SIG-M5 treated with dmso at 0.1 percent for 504 hours (cell line): Measurements from ENCODE around the gene TTC28.
A peak's percentile ranks its signal among the peaks of the same experiment; 100 is the strongest.
"Not testable (repeated sequence)": the region's sequence is repeated elsewhere in the genome, so short reads cannot be mapped to it uniquely, and the experiment has no call there.

Source experiments
- DNase-seq: peaks from one replicate; lab custom pipeline; 2025; ENCODE audit not compliant: unreplicated experiment; lab: John Stamatoyannopoulos, UW

TTC28 gene

DNA sequence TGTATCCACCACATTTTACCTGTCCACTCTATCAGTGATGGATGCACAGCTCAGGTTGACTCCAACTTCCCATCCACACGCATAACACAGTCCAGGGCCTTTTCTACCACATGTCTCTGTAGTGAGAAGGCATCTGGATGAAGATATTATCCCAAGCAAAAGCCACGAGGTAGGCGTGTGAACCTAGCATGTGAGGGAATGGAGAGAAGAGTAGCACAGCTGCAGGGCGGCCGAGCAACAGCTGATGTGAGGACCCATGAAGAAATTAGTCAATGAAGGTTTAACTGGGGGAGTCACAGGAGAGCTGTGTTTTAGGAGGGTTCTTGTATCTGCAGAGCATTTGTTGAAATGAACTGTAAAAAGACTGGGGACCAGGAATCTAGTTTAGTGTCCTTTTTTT is 616.0 kb downstream of the TTC28 start:
- no peak for DNase-seq

DNA sequence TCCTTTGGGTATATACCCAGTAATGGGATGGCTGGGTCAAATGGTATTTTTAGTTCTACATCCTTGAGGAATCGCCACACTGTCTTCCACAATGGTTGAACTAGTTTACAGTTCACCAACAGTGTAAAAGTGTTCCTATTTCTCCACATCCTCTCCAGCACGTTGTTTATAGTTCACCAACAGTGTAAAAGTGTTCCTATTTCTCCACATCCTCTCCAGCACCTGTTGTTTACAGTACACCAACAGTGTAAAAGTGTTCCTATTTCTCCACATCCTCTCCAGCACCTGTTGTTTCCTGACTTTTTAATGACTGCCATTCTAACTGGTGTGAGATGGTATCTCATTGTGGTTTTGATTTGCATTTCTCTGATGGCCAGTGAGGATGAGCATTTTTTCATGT is 619.0 kb downstream of the TTC28 start:
- not testable (repeated sequence) for DNase-seq

DNA sequence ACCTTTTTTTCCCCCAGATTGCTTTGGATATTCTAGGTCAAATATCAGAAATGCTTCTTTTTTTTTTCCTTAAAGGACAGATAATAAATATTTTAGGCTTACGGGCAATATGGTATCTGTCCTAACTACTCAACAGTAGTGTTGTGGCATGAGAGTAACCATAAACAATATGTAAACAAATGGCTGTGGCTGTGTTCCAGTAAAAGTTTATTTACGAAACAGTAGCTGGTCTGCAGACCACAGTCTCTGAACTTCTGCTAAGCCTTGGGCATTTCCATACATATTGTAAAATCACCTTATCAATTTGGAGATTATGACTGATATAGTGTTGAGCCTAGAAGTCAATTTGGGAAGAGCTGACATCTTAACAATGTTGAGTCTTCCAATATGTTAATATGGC is 621.6 kb downstream of the TTC28 start:
- no peak for DNase-seq

DNA sequence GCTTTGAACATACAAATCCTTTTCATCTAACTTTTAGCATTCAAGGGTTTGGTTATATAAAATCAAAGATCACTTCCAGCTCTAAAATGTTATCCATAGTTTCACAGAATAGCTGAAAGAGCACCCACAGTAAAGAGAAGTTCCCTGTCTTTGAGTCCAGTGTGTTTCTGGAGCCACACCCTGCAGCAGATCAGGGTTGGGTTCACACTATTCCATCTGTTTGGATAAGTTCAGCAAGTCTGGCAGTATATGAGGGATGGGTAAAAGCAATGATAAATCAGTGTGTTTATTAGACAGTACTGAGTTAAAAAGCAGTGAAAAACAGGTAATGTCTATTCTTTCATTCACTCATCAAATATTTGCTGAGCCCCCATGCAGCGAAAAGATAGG is 624.8 kb downstream of the TTC28 start:
- no peak for DNase-seq

DNA sequence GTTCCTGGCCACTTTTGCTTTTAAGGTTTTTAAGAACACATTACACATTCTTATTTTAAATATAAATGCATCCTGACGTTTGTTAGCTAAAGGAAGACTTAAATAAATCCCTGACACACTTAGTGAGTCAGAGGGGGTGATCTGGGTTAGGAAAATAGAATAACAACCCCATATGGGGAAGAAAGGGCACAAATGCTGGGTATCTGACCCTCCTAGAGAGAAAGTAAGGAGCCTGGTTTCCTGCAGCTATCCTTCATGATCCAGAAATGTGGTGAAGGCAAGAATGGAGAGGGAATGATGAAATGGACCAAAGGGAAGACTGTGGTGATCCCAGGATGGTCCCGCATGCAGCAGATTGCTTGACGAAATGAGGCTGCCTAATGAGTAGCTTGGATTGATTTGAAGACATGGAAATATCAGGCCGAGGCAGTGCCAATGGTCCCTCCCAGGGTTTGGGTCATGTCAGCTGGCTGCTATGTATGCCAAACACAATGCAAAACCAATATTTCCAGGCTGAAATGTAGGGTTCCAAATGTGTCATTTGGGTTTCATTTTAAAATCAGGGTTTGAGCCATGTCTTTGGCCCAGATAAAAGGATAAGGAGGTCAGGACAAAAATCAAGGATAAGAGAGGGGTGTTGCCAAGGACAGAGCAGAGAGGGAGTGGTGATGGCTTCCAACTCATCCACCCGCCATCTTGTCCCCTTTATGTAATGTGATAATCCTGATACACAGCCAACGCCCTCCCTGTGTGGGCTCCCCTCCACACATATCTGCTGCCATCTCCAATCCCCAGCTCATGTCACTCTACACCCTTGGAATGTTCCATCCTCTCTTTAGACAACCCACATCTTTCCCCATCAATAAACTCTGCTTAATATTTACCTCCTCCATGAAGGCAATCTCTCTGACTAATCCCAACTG is 625.5 kb downstream of the TTC28 start:
- no peak for DNase-seq

DNA sequence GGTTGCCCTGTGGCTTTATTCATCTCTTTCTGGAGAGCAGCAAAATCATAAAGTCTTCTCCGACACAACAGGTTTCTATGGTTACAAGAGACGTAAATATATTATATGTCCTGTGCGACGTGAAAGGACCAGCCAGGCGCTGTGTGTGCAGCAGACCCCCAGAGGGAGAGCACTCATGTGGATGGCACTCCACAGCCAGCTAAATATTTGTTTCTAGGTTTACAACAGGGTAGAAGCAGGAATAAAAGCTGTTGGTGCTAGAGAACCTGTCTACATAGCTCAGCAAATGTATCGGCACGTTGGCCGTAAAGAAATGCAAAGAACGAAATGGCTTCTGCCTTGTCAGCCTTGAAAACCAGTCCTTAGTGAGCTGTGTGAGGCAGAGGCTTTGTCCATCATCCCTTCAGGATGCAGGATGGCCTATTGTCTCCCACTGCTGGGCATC is 626.8 kb downstream of the TTC28 start:
- DNase-seq: no peak

DNA sequence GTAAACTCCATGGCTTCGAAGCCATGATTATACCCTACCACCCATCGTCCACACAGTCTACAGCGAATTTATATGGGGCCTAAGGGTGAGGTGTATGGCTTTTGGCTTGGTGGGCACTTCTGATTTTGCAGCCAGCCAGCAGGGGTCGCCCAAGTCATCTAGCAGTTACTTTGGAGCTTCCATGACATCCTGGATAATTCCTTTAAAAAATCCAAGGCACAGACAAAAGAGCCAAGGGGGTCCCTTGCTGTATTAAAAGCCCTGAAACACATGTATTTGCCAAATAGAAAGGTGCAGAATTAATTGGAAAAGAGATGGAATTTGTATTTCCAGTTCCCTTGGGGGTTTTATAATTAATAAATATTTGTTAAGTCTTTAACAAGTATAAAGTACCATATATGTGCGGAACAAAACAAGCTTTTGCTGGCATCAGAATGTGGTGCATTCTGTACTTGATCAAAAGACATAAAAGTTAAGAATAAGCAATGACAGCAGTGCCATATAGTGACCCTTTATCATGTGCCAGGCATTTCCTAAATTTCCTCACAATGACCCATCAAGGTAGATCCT is 627.8 kb downstream of the TTC28 start:
- DNase-seq: peak; percentile 15

DNA sequence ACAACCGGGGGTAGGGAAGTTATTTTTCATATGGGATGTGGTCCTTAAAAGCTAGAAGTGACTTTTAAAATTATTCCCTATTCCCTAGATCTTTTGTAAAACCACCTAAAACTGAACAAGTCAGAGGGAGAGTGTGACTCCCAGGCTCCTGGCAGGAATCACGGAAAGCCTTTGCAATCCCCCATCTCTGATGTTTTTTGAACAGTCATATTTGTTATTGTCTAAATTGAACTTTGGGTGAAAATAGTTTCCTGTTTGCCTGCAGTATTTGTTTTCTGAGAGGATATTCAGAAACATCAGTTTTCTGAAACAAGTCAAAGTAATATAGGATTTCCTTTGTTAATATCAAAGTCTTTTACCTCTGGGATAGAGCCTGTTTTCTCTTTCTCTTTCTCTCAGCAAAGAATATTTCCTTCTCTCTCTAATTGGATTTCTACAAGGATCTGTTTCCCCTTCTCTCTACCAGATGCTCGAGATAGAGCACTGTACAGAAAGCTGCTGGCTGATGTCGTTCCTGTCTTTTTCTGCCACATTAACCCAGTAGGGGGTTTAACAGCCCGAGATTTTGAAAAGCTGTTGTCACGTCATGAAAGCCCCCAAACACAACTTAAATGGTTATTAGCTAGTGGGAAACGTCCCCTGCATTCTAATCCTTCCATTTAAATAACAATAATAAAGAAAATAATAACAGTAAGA is 628.4 kb downstream of the TTC28 start:
- no peak for DNase-seq

DNA sequence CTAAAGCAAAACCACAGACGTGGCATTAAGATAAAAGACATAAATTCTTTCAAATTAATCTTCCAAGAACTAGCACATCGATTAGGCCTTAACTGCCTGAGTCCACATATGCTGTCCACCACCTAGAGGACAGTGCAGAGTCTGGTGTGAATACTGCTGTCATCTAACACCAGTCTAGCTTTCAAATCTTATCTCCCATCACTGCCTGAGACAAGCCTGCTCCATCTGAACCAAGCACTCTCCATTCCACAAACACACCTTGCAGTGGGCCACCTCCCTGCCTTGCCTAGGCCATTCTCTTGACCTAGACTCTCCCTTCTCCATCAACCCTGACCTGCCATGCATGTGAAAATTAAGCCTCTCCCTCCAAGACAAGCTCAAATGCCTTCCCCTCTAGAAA is 631.1 kb downstream of the TTC28 start:
- no peak for DNase-seq

DNA sequence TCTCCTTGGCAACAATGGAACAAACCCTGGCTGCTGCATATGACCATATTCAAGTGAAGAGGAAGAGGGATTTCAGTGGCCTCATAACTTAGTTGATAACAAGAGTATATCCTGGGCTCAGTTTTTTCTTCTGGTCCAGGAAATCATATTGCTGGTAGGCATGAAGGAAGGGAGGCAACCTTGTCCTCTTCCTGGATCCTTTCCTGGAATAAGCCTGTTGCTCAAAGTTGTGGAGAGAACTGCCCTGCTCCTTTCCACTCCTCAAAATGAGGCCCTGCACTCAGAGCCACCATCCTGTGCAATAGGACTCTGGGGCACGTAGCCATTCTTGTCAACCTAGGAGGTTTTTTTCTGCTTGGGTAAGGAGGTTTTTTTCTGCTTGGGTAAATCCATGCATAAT is 631.9 kb downstream of the TTC28 start:
- no peak for DNase-seq

DNA sequence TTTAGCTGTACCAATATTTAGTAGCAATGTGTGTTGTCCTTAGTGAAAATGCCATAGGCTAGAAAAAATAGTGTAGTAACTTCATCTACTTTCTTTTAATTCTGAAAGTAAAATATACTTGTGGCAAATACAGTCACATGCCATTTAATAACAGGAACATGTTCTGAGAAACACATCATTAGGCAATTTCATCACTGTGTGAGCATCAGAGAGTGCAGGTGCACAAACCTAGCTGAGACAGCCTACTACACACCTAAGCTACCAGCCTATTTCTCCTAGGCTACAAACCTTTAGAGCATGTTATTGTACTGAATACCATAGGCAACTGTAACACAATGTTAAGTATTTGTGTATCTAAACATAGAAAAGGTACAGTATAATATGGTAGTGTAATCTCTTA is 633.5 kb downstream of the TTC28 start:
- DNase-seq: no peak

DNA sequence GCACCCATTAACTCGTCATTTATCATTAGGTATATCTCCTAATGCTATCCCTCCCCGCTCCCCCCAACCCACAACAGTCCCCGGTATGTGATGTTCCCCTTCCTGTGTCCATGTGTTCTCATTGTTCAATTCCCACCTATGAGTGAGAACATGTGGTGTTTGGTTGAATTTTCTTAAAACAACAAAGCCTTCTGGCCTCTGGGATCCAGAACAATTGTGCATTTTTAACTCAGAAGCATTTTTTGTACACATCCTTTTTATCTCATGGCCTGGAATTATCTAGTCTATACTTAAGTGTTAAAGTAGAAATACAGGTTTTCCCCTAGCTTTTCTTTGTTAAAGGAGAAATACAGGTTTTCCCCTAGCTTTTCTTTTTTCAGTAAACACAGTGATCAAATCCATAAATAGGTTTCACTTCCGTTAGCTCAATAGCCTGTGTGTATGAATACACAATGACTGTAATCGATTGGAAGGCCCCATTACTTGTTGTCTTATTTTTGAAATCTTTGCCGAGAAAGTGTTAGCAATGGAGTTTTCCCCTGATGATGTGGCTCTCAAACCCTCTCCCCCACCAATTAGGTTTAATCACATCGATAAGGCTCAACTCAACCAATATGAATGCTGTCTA is 635.0 kb downstream of the TTC28 start:
- no peak for DNase-seq

DNA sequence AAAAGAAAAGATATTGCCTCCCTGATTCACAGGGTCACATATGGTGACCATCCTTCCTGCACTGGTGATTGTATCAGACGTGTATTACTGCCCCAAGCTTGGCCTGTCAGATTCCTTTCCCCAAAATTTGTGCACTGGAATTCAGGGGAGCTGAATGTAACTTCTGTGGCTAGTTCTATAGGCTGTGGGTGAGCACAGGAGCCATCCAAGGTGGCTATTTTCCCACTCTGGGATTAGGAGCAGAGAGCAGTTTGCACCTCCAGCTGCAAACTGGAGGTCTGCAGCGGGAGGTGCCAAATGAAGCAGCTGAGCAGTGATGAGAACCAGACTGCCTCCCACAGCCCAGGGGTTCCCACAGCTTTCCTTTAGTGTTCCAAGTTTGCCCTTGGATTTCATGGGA is 636.4 kb downstream of the TTC28 start:
- no peak for DNase-seq

DNA sequence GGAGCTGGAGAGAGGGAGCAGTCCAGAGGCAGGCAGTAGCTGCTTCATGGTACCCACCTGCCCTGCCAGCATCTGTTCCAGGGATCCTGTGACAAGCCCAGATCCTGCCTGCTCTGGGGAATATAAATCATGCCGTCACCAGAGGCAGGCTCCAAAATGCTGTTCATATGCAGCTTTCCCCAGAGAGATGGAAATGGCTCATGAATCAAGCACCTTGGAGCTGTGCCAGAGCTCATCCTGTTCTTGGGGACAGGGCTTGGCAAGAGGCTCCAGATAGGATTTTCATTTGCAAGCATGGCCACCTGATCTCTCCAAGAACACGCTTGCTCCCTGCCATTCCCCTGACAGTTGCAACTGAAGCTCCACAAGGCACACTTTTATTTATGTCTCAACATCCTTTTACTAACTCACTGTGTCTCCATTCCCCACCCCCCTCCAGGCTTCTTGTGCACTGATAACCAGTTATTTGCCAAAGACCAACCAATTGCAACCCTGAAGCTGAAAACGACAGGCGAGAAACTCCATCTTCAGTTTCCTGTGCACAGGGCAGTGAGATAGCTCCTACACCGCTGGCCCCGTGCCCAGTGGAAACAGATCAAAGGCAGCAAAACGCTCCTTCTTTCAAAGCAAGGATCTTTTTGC is 644.8 kb downstream of the TTC28 start:
- no peak for DNase-seq

DNA sequence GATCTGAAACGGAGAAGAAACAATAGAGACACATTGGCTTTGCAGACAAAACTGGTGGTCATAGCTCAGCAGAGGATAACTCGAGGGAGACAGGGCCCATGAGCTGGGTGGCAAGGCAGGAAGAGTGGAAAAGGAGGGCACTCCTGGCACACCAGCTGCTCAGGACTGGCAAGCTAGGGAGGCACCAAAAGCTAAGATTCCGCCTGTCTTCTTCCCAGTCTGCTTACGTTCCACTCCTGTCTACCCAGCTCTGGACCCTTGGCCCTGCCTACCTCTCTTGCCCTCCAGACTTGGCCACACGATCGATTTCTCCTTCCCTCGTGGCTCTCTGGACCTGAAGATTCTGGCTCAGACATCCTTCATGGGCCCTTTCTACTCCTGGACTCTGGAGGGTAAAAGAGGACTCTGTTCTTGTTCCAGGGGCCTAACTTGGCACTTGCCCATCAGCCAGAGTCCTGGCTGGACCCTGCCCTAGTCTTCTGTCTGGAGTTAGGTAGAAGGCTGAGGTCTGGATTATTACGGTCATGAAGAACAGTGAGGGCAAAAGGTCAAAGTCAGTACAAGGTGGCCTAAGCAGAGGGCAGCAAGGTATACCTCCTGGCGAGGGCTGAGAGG is 645.4 kb downstream of the TTC28 start:
- no peak for DNase-seq

DNA sequence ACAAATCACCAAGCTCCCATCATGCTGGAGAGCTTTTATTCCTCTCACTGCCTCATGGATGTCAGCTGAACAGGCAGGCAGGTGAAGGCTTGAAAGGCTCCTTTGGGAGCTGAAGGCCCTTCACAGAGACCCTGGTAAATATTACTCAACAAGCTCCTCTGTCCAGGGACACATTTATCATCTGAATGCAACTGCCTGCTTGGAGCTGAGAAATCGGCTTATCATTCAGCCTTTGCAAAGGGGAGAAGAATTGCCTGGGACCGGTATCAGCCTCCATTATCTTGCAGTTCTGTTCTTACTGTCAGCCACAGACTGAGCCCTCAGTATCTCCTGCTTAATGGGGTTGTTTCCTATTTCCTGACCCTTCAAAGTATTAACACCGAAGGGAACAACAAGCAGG is 646.8 kb downstream of the TTC28 start:
- no peak for DNase-seq

DNA sequence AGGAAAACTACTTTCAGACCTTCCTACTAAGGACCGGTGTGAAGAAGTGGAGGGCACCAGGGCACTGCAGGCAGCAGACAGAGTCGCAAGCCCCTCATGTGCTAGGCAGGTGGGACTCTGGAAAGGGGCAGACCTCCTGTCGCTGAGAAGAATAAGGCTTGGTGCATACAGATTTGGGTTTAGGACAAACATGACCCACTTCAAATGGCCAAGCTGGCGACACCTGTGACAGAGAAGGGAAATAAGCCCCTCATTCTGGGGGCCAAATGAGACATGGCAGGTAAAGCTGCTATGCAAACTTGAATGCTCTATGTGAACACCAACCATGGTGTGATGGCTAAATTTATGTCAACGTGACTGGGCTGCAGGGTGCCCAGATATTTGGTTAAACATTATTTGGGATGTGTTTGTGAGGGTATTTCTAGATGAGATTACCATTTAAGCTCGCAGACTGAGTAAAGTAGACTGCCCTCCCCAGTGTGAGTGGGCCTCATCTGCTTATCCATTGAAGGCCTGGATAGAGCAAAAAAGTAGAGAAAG is 648.2 kb downstream of the TTC28 start:
- no peak for DNase-seq

DNA sequence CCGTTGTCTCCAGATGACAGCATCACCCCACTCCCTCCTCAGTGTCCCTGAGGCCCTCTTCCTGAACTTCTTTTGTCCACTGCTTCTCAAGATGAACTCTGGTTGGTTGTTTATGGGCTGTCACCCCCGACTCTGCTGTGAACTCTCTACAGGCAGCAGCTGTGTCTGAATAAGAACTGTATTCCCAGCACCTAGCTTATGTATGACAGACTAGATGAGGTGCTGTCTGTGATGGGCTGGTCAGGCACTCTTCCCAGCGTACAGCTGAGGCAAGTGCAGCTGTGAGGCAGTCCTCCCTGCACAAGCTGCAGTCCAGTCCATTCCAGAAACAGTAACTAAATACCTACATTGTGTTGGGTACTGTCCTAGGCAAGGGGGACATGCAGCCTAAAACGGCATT is 649.2 kb downstream of the TTC28 start:
- DNase-seq: no peak

DNA sequence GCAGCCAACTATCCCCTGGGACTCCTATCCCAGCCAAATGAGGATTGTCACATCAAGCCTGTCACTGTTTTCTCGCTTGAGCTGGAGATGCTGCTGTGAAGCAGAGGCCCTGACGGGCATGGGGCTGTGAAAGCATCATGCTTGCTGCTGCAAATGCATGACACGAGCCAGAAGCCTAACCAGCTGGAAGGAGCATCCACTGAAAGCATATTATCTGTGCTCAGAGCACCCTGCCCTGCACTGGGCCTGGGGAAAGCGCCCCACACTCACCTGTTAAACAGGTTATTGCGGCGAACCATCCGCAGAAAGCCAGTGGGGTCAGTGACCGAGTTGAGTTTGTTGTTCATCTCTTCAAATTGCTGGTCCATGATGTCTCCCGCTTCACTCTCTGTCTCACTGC is 649.7 kb downstream of the TTC28 start:
- no peak for DNase-seq

DNA sequence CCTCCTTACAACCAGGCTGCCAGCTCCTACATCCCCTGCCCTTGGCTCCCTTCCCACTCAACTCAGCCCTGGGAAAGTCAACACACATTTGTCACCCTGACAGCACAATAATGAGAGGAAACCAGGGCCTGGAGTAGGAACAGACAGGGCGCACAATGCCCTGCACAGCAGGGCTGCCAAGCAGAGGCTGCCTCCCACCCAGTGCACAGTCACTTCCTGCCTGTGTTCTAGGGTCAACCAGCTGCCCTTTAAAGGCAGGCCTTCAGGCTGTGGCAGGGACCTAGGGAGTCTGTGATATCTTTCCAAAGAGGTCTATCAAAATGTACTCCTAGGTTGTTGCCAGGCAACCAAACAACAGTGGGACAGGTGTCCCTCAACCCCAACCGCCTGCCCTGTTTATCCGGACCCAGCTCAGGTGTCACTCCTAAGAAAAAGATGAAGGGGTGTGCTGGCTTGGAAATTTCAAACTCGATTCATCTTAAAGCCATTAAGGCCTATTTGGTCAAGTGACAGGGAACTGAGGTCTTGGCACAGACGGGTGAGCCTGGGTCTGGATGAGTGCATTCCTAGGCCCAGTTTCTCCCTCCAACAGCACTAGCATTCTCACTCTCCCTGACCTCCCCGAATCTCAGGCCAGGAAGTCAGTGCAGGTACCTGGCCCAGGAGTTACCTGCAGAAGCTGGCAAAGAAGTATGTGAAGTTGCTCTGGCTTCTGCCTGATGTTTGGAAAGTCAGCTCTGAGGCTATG is 650.3 kb downstream of the TTC28 start:
- DNase-seq: no peak
